ENCODE results near the gene CRYBA2.

The CRYBA2 gene

GRCh38 chr2:219022616-219023015 is 29.4 kb upstream of the CRYBA2 start:
- no peak for DNase-seq

GRCh38 chr2:219022041-219022440 is 28.8 kb upstream of the CRYBA2 start:
- no peak for DNase-seq

GRCh38 chr2:219021591-219021990 is 28.4 kb upstream of the CRYBA2 start:
- no peak for DNase-seq

- DNase-seq, result no peak
These were observed 27.6 kb upstream of the CRYBA2 start for GRCh38 chr2:219020604-219021365.

DNA sequence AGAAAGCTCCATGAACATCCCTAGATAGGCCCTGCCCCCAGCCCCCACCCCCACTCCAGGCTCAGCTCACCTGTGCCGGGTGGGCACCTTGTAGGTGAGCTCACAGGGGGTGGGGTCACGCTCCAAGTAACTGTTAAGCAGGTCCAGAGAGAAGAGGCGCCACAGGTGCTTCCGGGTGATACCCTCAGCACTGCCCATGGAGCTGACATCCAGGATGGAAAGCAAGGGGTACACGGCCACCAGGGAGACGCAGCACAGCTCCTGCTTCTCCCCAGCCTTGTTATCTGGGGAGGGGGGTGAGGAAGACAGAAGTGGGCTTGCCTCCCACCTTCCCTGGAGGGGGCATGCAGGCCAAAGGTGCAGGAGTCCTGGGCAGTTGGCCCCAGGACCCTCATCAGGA is 26.2 kb upstream of the CRYBA2 start:
- no peak for DNase-seq

DNA sequence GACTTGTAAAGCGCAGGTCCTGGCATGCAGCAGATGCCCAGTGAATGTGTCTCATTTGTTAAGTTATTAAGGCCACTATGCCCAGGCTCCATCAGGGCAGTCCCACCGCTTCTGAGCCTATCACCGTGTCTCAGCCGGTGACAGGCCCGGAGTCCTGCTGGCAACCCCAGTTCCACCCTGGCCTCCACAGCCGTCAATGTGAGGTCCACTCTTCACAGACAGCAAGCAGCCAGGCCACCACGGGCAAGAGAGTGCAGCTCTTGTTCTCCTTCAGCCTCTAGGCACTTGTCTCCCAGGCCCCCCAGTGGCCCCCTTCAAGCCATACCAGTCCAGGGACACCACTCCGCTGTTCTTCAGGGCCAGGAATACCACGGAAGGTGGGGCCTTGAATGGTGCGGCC is 25.5 kb upstream of the CRYBA2 start:
- DNase-seq, result no peak

GRCh38 chr2:219018286-219018685 is 25.1 kb upstream of the CRYBA2 start:
- DNase-seq, result no peak

GRCh38 chr2:219017201-219017931 is 24.1 kb upstream of the CRYBA2 start:
- DNase-seq, result no peak

DNA sequence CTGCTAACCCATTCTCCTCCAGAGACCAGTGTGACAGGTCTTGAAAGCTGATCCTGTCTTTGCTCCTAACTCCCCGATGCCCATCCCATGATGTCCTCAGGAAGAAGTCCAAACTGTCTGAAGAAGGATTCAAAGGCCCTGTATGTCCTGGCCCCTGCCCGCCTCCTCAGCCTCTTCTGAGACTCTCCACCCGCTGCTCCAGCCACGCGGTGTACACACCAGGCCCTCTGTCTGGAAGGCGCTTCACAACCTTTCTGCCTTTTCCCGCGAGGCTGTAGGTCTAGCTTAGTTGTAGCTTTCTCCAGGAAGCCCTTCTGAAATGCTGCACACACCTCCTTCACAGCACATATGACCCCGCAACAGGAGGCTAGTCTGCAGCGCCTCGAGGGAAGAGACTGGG is 23.5 kb upstream of the CRYBA2 start:
- DNase-seq, result no peak

- no peak for DNase-seq
These were observed 17.7 kb upstream of the CRYBA2 start for GRCh38 chr2:219010873-219011272.

DNA sequence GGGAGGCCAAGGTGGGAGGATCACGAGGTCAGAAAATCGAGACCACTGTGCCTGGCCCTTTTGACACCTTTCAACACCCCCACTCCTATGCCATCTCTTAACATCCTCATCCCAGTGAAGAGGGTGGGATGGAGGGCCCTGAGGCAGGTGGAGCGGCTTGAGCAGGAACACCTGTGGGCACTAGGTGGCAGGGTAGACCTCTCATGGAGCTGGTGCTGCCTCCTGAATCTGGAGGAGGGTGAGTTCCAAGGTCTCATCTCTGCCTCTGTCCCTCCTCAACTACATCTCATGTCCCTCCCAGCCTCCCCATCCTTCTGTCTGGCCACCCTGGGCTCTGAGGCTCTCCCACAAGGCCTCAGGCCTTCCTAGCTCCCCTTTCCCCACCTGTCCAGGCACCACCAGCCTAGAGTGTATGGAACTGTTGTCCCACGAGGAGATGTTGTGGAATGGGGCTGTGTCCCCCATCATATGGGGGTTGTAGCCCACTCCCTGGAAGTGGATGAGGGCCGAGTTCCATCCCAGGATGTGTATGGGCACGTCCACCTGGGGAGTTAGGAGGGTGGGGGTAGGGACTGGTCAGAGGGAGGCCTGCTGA is 17.0 kb upstream of the CRYBA2 start:
- DNase-seq, result no peak

DNA sequence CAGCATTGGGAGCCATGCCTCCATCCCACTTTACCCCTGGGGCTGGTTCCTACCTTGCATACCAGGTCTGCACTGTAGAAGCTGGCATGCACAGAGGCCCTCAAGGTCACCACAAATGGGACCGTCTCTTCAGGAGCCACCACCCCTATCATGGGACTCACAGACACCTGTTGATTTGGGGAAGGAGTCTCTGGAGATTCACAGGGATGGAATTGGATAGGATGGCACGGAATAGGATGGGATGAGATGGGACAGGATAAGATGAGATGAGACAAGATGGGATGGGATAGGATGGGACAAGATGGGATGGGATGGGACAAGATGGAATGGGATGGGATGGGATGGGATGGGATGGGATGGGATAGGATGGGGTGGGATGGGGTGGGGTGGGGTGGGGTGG is 16.1 kb upstream of the CRYBA2 start:
- DNase-seq, result no peak

- DNase-seq, result no peak
These were observed 10.8 kb upstream of the CRYBA2 start for GRCh38 chr2:219003979-219004378.

GRCh38 chr2:219003267-219003634 is 10.0 kb upstream of the CRYBA2 start:
- DNase-seq, result no peak

DNA sequence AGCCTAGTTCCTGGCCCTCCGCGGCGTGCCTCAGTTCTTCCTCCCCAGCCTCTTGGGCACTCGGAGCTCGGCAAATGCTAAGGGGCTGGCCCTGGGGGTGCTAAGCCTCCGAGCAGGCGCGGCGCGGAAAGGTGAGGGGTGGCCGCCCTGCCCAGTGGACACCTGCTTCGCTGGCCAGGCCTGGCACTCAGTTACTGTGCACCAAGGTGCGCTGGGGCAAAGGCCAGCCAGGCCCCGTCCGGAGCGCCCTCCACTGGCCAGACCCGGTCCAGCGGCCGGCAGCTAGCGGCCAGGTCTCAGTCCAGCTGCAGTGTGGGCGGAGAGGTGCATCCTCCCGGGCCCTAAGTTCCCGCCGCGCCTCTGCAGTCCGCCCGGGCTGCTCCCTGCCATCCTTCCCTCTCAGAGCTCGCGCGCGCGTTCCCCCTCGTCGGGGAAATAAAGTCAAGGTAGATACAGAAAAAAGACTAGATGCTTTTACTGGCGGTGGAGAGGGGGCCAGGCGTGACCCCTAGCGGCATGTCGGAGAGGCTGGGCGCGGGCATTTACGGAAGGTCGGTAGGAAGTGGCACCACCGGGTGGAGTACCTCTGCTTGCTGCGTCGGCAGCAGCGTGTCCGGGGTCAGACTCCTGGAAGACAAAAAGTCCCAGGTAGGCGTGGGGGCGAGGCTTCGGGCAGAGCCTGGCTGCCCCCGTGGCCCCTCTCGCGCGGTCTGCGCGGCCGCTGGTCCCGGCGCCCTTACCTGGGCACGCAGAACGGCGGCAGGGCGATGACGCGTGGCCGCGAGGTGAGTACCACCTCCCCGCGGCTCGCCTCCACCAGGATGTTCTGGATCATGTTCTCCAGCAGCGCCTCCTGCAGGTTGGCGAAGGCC is 9.4 kb upstream of the CRYBA2 start:
- DNase-seq, result no peak

- no peak for DNase-seq
These were observed 8.6 kb upstream of the CRYBA2 start for GRCh38 chr2:219001577-219002394.

- no peak for DNase-seq
These were observed 7.9 kb upstream of the CRYBA2 start for GRCh38 chr2:219001100-219001576.

DNA sequence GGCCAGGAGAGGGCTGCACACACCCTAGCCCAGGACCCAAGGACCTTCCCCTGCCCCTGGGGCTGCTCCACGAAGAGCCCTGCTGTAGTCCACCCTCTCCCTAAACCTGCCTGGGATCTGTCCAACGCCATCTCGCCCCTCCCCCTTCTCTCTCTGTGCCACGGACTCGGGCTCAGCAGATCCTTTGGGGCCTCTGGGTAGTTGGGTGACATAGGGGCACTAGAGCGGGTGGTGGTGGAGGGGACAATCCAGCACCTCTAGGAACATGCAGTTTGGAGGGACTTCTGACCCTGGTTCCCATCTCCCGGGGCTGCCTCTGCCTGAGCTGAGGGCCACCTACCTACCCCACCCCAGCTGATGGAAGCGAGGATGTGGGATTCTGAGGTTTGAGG is 7.3 kb upstream of the CRYBA2 start:
- no peak for DNase-seq

GRCh38 chr2:218999881-219000568 is 6.8 kb upstream of the CRYBA2 start:
- no peak for DNase-seq

- DNase-seq, result no peak
These were observed 6.0 kb upstream of the CRYBA2 start for GRCh38 chr2:218999021-218999880.

Data from DMS 273 treated with DMSO at 0.1 percent for 48 hours (cell line).